ENCODE measurements around the gene ACAD8. TPM values are rescaled to one million over a fixed set of nuclear protein-coding genes. Genes with fewer than 3 reads are reported as not detected.

Gene ACAD8
- total and polyA plus RNA-seq, 2 of the 4 experiments (the other 2 are of a cell fraction) = 11.1 to 21.2 TPM

- no peak for TF ChIP-seq CEBPB (IDR thresholded peaks at IDR 0.05; ENCODE audit: low read depth, low read length)
Observed at GRCh38 chr11:134277183-134278001, 24.0 kb downstream of the ACAD8 start (continued).

- DNase-seq (no peak), ATAC-seq (ENCODE audit: low read depth) (no peak)
- intact Hi-C loops (cut with micrococcal nuclease) = no loop called here
- Histone ChIP-seq H3K9me3 (ENCODE audit: control insufficient read depth, insufficient read depth, low read length) (peaks cover 9% of the 10 kb centered on the region), H3K56ac (ENCODE audit: extremely low read depth, insufficient read depth, low read length) (no peak overlapping the region), H3K18ac (ENCODE audit: low read depth, low read length) (no peak overlapping the region), H2AK5ac (ENCODE audit: low read depth, low read length) (no peak overlapping the region), H3K14ac (replicated peaks; ENCODE audit: low read depth, low read length) (no peak overlapping the region), H4K20me1 (ENCODE audit: insufficient read depth, low read length) (no peaks in the 10 kb centered on the region), H3K27me3 (ENCODE audit: control insufficient read depth, insufficient read depth, low read length) (peaks cover 46% of the 10 kb centered on the region), H2AK9ac (replicated peaks; ENCODE audit: low read depth, low read length, poor library complexity) (no peak overlapping the region), H2AFZ (replicated peaks; ENCODE audit: low read length, poor library complexity) (no peak overlapping the region), H3K4me2 (ENCODE audit: low read depth, low read length) (no peak overlapping the region), H3K4ac (ENCODE audit: low read depth, low read length) (no peak overlapping the region), H2BK120ac (ENCODE audit: low read depth, low read length) (no peak overlapping the region), H3K23ac (ENCODE audit: low read depth, low read length) (no peak overlapping the region), H2BK15ac (ENCODE audit: low read depth, low read length) (no peak overlapping the region), H2BK20ac (ENCODE audit: low read depth, low read length) (no peak overlapping the region), H3K27ac (ENCODE audit: insufficient read depth, low read length) (no peak overlapping the region), H3K4me3 (ENCODE audit: insufficient read depth, low read depth, low read length) (no peak overlapping the region), H4K91ac (ENCODE audit: insufficient read depth, low read depth, low read length) (no peak overlapping the region), H2BK5ac (ENCODE audit: low read depth, low read length, poor library complexity, severe bottlenecking) (no peak overlapping the region), H4K8ac (ENCODE audit: low read depth in 2 of 2, low read length in 2 of 2) (no peak overlapping the region), H3K4me1 (ENCODE audit: control insufficient read depth, insufficient read depth, low read length) (peaks cover 1% of the 10 kb centered on the region; the same call in 1 of the 2 replicates), H4K5ac (ENCODE audit: low read depth, low read length) (no peak overlapping the region), H3K9ac (ENCODE audit: low read depth, low read length) (no peak overlapping the region), H3K9me1 (ENCODE audit: insufficient read depth, low read length) (no peaks in the 10 kb centered on the region), H3K79me1 (ENCODE audit: low read depth in 1 of 2, low read length in 2 of 2) (no peaks in the 10 kb centered on the region), H3K36me3 (ENCODE audit: control insufficient read depth, insufficient read depth, low read length) (no peaks in the 10 kb centered on the region)
- CTCF ChIA-PET = no interaction called here
- TF ChIP-seq CTCF (conservative IDR thresholded peaks at IDR 0.05; ENCODE audit: low read depth, low read length) (no peak), RAD21 (IDR thresholded peaks at IDR 0.05; ENCODE audit: low read length) (no peak), USF2 (IDR thresholded peaks at IDR 0.05; ENCODE audit: low read depth, low read length) (no peak), NFE2L2 (IDR thresholded peaks at IDR 0.05; ENCODE audit: low read depth, low read length) (no peak), MAFK (IDR thresholded peaks at IDR 0.05; ENCODE audit: low read depth, low read length) (no peak), RFX5 (IDR thresholded peaks at IDR 0.05; ENCODE audit: low read depth, low read length) (no peak), POLR2A (IDR thresholded peaks at IDR 0.05; ENCODE audit: low read depth, low read length) (no peak), FOS (IDR thresholded peaks at IDR 0.05; ENCODE audit: low read depth, low read length) (no peak), CHD1 (IDR thresholded peaks at IDR 0.05; ENCODE audit: low read depth, low read length) (no peak)
- TF ChIP-seq, protein P1, sequence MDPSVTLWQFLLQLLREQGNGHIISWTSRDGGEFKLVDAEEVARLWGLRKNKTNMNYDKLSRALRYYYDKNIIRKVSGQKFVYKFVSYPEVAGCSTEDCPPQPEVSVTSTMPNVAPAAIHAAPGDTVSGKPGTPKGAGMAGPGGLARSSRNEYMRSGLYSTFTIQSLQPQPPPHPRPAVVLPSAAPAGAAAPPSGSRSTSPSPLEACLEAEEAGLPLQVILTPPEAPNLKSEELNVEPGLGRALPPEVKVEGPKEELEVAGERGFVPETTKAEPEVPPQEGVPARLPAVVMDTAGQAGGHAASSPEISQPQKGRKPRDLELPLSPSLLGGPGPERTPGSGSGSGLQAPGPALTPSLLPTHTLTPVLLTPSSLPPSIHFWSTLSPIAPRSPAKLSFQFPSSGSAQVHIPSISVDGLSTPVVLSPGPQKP (IDR thresholded peaks at IDR 0.05; ENCODE audit: borderline replicate concordance, low read depth, low read length) = no peak
- dilution Hi-C loops (cut with HindIII; ENCODE audit: low sequenced_read_pairs, unreplicated experiment) = no loop called here
- in situ Hi-C loops (cut with MboI; ENCODE audit: low sequenced_read_pairs) = no loop called here
- BruUV-seq (replicated peaks) = no TSS peak
- no CpG with 5 or more reads among the region's 4 CpGs for WGBS, 2 experiments (ENCODE audit: extremely low coverage in 2 of 2, insufficient read length in 1 of 2)
- POLR2A ChIA-PET (ENCODE audit: unreplicated experiment) = interaction anchor here (0.5 kb wide), 1 partner anchor 879 kb away, joined by 3 read pairs; no protein-coding TSS in a partner anchor
Observed at GRCh38 chr11:134278356-134278755, 25.0 kb downstream of the ACAD8 start.

Measured in IMR-90 (cell line).